ENCODE data around the gene NSF.
"Not testable (repeated sequence)": the region's sequence is repeated elsewhere in the genome, so short reads cannot be mapped to it uniquely, and the experiment has no call there.

NSF gene

DNA sequence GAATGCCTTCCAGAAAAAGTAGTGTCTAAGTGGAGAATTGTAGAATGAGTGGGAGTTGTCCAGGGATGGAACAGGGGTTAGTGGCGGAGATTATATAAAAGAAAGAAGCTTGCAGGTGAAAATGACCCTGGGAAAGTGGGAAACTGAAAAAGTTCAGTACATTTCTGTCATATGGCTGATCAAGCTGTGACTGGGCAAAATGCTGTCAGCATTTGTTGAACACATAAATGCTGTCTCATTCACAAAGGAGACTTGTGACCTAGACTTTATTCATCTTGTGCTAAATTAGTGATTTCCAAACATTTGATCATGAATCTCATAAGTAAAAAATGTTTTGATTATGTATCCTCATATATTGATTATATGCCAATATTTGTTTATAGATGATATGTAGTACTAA is 28.5 kb downstream of the NSF start:
- DNase-seq (ENCODE audit: low spot score); H3K27ac ChIP-seq; CTCF ChIA-PET; POLR2A ChIA-PET (ENCODE audit: low non-redundant PET): not testable (repeated sequence)

DNA sequence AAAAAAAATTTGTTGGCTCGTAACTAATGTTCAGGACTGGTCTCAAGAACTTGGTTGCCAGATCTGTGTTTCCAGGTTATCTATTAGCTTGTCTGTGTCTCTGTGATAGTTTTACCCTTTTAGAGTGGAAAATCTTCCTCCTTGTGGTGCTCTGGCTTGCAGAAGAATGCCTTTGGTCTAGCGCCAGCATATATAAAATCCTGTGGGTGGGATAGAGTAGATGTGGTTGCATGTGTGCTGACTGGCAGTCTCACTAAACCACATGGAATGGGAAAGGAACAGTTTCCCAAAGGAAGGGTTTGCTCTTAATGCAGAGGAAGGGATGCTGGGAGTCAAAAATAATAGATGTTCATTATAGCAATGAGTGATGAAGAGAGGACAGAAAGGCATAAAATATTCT is 33.3 kb downstream of the NSF start:
- POLR2A ChIA-PET (ENCODE audit: low non-redundant PET); CTCF ChIA-PET; DNase-seq (ENCODE audit: low spot score); H3K27ac ChIP-seq: not testable (repeated sequence)

DNA sequence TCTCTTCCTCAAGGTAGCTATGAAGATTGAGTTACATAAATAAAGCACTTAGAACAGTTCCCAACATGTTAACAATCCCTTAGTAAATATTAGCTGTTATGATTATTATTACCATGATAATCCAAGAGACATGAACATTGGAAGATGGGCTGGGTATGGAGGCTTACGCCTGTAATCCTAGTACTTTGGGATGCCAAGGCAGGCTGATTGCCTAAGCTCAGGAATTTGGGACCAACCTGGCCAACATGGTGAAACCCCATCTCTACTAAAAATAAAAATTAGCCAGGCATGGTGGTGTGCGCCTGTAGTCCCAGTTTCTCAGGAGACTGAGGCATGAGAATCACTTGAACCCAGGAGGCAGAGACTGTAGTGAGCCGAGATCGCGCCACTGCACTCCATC is 34.3 kb downstream of the NSF start:
- POLR2A ChIA-PET (ENCODE audit: low non-redundant PET); DNase-seq (ENCODE audit: low spot score); H3K27ac ChIP-seq; CTCF ChIA-PET: not testable (repeated sequence)

DNA sequence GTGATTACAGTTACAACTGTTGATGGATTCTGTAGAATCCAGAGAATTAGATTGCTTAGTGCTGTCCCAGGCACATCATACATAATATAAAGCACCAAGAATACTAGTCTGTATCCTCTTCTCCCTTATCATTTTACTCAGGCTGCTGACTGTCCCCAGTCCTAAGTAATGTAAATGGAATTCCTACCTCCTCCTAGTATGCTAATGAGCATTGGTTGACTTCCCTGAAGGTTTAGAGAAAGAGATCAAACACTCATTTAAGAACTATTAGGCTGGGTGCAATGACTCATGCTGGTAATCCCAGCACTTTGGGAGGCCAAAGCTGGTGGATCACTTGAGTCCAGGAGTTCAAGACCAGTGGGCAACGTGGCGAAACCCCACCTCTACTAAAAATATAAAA is 37.0 kb downstream of the NSF start:
- H3K27ac ChIP-seq; CTCF ChIA-PET; POLR2A ChIA-PET (ENCODE audit: low non-redundant PET); DNase-seq (ENCODE audit: low spot score): not testable (repeated sequence)

DNA sequence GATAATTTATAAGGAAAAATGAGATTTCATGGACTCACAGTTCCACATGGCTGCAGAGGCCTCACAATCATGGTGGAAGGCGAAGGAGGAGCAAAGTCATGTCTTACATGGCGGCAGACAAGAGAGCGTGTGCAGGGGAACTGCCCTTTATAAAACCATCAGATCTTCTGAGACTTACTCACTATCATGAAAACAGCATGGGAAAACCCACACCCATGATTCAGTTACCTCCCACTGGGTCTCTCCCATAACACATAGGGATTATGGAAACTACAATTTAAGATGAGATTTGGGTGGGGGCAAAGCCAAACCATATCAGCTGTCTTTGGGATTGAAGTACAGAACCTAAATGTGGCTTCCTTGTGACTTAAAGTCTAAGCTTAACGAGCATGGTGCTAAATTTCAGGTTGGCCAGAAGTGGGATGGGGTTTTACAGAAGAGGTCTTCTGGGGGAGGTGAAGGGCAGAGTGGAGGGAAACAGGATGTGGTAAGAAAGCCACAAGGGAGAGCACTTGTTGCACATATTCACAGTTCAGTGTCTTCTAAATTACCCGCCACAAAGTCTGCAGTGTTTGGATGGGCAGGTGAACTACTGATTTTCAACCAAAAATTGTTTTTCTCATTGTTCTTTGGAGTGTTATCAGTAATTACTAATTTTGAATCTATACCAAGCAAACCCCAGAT is 38.4 kb downstream of the NSF start:
- not testable (repeated sequence) for H3K27ac ChIP-seq

DNA sequence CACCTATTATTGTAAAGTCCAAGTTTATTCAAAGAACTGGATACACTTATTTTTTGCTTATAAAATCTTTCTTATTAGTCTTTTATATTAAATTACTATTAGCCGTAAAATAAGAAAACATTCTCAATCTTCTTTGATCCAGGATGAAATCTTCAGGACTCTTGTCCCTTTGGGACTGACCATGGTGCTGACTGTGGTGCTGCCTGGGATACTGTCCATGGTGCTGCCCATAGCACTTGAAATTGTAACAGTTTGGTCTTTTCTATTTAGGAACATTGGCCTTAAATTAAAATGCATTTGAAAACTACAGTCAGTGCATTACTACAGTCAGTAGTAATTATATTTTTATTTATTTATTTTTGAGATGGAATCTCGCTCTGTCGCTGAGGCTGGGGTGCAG is 41.7 kb downstream of the NSF start:
- POLR2A ChIA-PET (ENCODE audit: low non-redundant PET); DNase-seq (ENCODE audit: low spot score); H3K27ac ChIP-seq; CTCF ChIA-PET: not testable (repeated sequence)

More for the DNA sequence above, 38.4 kb downstream of the NSF start:
- CTCF ChIA-PET; DNase-seq (ENCODE audit: low spot score); POLR2A ChIA-PET (ENCODE audit: low non-redundant PET): not testable (repeated sequence)

DNA sequence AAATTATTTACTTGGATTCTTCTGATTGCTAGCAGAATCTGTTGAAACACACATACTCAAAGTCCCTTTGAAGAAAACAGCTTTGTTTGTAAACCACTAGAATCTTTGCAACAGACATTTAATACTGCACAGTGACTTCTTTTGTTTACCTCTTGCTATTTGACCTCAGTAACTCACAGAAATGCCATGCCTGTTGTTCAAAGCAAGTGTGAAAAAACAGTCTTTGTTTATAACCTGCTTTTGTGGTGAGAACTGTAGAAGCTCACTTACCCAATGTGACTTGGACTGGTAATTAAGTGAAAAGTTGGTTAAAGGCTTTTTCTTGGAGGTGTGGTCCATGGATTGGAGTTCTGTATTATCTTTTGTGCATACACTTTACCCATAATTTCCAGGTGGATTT is 44.4 kb downstream of the NSF start:
- POLR2A ChIA-PET (ENCODE audit: low non-redundant PET); H3K27ac ChIP-seq; CTCF ChIA-PET; DNase-seq (ENCODE audit: low spot score): not testable (repeated sequence)

DNA sequence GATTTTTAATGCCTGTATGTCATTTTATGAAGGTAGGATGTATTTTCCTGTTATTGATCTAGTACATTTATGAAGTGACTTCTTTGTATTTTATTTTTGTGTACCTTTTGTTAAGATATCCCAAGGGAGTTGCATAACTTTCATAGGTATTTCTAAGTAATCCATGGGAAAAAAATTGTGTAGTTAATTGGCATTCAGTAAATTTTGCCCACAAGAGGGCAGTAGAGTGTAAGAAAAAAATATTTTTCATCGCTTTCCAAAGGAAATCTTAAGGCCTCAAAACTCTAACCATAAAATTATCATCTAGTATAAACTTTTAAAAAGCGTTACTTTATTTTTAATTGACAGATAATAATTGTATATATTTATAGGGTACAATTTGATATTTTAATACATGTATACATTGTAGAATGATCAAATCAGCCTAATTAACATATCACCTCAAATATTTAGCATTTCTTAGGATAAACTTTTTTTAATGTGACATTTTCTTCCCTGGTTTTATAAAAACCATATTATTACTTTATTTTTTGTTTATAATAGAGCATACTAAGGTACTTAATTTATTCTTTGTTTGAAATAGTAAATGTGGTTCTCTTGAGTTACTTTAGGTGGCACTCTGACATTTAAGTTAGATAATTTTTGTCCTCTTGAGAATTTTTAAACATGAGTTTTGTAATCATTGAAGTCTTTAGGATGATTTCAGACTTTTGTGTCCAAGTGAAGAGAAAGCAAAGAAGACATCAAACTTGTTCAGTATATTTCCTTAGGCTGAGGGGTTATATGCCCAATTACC is 51.6 kb downstream of the NSF start:
- DNase-seq (ENCODE audit: low spot score); H3K27ac ChIP-seq; CTCF ChIA-PET; POLR2A ChIA-PET (ENCODE audit: low non-redundant PET): not testable (repeated sequence)

DNA sequence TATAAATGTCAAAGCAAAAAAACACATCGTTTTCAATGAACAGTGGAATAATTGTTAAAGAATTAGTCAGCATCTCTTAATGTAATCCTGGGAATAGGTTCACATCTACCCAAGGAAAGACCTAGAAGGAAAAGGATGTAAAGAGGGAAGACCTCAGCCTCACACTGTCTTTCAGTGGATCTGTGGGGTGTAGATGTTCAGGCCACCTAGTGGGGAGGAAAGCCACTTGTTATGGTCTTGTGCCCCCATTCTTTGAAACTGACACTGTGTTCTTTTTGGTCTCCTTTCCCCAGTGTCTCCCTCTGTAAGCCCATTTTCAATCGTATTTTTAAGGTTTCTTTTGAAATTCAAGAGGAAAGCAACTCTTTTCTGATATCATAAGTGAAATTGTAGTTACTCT is 56.8 kb downstream of the NSF start:
- H3K27ac ChIP-seq; DNase-seq (ENCODE audit: low spot score); POLR2A ChIA-PET (ENCODE audit: low non-redundant PET); CTCF ChIA-PET: not testable (repeated sequence)

DNA sequence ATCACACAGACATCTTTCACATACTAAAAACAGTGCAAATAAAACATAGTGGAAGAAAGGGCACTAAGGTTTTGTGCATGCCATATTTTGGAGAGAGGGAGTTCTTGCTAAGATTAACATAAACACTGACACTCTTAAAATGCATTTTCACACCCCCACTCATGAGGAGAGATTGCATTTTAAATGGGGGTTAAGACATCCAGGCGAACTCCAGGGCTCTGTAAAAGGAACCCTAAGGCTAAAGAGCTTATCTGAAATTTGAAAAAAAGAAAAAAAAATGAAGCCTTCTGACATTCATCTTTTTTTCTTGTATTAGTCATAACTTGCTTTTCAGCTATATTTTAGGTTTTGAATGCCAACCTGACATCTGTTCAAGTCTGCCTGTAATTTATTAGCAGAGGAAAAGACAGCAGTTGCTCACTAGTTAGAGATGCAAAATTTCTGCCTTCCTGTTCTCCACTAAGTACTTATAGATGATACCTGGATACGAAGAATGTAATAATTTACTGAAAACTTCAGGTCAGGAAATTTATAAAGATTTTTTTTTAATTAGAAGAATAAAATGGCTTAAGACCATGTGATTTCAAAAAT is 57.3 kb downstream of the NSF start:
- CTCF ChIA-PET = not testable (repeated sequence)

DNA sequence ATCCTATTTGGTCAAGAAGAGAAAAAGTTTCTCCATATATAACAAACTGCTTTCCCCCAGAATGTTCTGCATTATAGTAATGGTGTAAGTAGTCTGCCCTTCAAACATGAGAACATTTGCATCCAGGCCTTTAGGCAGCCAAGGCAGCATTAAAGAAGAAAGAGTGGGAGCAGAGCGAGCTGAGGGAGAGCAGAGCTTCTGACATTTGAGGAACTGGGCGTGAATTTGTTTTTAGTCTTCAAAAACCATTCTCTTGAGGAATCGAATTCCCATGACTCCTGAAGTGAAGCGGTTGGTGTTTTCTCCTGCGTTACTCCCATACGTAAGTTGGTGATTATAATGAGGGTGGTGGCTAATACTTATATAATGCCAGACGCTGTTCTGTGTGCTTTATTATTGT is 58.8 kb downstream of the NSF start:
- H3K27ac ChIP-seq; POLR2A ChIA-PET (ENCODE audit: low non-redundant PET); CTCF ChIA-PET; DNase-seq (ENCODE audit: low spot score): not testable (repeated sequence)

More for the DNA sequence above, 57.3 kb downstream of the NSF start:
- POLR2A ChIA-PET (ENCODE audit: low non-redundant PET); H3K27ac ChIP-seq; DNase-seq (ENCODE audit: low spot score): not testable (repeated sequence)

DNA sequence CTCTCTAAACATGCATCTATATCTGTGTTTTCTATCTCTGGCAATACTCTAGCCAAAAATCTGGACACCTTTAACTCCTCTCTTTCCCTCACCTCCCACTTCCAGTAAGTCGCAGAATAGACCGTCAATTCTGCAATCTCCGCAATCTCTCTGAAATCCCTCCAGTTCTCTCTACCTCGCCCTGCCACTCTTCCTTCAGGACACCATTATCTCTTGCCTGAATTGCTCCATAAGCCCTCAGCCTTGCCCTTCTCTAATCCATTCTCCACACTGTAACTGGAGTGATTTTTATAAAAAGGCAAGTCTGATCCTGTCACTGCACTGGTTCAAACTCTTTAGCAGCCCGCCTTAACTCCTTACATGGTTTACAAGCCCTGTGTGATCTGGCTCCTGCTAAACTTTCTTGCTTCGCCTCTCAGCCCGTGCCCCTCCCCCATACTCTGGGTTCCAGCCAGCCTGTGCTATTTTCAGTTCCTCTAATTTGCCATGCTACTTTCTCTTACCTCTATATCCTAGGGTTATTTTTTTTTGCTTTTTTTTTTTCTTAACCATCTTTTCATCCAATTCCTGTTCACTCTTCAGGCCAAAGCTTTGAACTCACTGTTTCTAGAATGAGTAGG is 61.7 kb downstream of the NSF start:
- POLR2A ChIA-PET (ENCODE audit: low non-redundant PET); DNase-seq (ENCODE audit: low spot score); H3K27ac ChIP-seq; CTCF ChIA-PET: not testable (repeated sequence)

DNA sequence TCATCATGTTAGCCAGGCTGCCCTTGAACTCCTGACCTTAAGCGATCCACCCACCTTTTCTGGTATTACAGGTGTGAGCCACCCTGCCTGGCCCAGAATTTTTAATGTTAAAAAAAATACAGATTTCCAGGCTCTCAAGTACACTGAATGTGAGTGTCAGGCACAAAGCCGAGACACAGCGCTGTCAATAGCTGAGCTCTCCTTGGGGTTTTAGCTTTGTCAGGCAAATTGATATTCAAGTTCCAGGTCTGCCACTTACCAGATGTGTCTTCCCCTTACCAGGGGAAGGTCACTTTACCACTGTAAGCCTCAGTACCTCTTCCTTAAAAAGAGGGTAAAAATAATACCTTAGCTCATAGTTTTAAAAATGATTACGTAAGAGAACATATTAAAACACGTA is 67.8 kb downstream of the NSF start:
- CTCF ChIA-PET; DNase-seq (ENCODE audit: low spot score); H3K27ac ChIP-seq; POLR2A ChIA-PET (ENCODE audit: low non-redundant PET): not testable (repeated sequence)

DNA sequence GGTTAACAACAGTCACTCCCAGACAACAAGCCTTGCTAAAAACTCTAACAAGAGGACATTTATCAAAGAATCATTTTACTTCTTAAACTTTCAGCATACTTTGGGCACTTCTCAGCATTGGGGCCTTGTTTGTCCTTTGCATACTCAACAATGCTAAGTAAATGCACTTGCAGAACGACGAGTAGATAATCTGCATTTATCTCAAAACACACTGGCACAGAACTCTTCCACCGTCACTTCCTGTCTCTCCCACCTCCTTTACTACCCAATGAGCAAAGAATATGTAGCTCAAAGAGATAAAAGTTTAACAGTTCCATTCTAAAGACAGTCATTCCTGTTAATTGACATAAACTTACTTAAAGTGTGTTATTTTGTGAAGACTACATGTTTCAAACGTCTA is 69.2 kb downstream of the NSF start:
- DNase-seq (ENCODE audit: low spot score); H3K27ac ChIP-seq; CTCF ChIA-PET; POLR2A ChIA-PET (ENCODE audit: low non-redundant PET): not testable (repeated sequence)

DNA sequence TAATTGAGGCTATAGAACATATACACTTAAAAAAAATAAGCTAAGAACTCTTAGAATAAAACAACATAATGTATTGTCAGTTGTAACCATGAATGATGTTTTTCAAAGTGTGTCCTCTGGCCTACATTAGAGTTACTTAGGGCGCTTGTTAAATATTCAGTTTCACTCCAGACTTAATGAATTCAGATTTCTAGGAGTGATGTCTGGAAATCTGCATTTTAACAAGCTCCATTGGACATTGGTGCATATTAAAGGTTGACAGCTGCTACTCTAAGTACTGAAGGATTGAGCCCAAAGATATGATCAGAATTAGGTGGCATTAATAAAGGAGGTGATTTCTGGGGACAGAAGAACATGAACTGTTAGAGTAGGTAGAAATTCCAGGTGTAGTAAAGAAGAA is 72.7 kb downstream of the NSF start:
- DNase-seq (ENCODE audit: low spot score); POLR2A ChIA-PET (ENCODE audit: low non-redundant PET); CTCF ChIA-PET: not testable (repeated sequence)

DNA sequence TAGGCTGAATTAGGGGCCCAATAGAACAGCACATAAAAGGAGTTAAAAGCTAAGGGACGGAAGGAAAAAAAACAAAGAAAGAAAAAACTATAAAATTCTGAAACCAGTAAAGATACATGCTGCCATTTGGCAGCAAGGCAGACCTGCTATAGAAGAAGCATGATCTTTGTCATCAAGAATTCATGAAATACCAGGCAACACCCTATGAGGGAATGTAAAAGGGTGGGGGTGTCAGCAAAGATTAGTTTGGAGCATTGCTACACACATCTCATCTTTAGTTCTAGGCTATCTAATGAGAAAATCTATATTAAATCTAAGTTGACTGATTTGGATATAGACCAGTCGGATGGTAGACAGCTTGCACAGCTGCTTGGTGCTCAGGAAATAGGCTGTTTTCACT is 73.1 kb downstream of the NSF start:
- H3K27ac ChIP-seq; CTCF ChIA-PET; POLR2A ChIA-PET (ENCODE audit: low non-redundant PET); DNase-seq (ENCODE audit: low spot score): not testable (repeated sequence)

More for the DNA sequence above, 72.7 kb downstream of the NSF start:
- H3K27ac ChIP-seq = not testable (repeated sequence)

DNA sequence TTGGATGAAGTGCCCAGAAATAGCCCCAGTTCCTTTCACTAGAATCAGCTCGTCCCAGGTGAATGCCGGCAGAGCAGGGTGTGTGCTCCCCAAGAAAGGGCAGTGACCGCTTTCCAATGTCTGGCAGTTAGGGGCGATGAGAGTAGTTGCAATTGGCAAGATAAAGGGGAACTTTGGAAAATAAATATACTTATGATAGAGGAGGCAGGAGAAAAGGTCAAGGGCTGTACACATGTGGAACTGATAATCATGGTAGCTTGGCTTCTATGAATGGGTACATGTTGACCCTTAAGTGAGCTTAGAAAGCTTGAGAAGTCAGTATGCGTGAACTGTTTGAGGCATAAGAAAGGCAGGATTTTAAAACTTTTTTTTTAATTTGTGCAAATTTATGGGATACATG is 75.5 kb downstream of the NSF start:
- CTCF ChIA-PET; POLR2A ChIA-PET (ENCODE audit: low non-redundant PET); DNase-seq (ENCODE audit: low spot score); H3K27ac ChIP-seq: not testable (repeated sequence)

DNA sequence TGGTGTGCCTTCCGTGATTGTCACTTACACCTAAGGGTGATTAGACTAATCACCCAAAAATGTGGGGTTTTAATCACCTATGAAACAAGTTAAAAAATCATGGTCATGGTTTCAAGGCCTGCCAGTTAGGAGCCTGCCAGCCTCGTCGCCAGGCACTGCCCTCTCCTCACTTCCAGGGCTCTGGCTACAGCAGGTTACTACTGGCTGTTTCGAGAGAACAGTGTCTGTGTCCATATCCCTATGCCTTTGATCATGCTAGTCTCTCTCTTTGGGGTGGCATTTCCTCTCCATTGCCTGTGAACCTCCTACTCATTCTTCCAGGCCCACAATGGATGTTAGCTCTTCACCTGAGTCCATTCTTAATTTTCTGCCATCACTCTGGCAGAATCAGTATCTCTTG is 80.3 kb downstream of the NSF start:
- POLR2A ChIA-PET (ENCODE audit: low non-redundant PET); CTCF ChIA-PET: not testable (repeated sequence)

More for the DNA sequence above, 80.3 kb downstream of the NSF start:
- H3K27ac ChIP-seq; DNase-seq (ENCODE audit: low spot score): not testable (repeated sequence)
